Measurements from ENCODE around the gene POLD1. TPM values are rescaled to one million over a fixed set of nuclear protein-coding genes. Genes with fewer than 3 reads are reported as not detected.

POLD1 gene
- polyA plus RNA-seq, 1 of the 3 experiments (the other 2 are of a cell fraction), result 33.6 TPM

DNA sequence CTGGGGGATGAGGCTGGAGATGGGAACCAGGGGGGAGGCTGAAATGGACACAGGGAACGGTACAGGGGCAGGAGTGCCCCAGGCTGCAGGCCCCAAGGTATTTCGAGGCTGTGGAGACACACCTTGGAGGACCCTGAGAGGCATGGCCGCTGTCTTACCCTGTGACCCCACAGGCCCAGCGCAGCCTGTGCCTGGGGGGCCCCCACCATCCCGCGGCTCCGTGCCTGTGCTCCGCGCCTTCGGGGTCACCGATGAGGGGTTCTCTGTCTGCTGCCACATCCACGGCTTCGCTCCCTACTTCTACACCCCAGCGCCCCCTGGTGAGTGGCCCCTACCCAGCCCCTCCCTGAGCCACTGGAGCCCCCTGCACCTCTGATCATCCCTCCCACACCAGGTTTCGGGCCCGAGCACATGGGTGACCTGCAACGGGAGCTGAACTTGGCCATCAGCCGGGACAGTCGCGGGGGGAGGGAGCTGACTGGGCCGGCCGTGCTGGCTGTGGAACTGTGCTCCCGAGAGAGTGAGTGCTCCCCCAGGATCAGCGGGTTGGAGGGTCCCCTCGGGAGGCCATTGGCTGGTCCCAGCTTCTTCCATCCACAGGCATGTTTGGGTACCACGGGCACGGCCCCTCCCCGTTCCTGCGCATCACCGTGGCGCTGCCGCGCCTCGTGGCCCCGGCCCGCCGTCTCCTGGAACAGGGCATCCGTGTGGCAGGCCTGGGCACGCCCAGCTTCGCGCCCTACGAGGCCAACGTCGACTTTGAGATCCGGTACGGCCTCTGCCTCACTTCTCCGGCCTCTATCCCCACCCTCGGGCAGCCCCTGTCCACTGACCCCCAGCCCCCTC, 17.7 kb downstream of the POLD1 start:
- Histone ChIP-seq H3K4me3 (ENCODE audit: low read depth in 2 of 2, low read length in 1 of 2) (no peak overlapping the region), H2AFZ (ENCODE audit: low read depth) (no peak overlapping the region), H3K27me3 (ENCODE audit: insufficient read depth) (no peaks in the 10 kb centered on the region), H3K9ac (no peak overlapping the region), H3K27ac (ENCODE audit: low read depth in 2 of 2, low read length in 1 of 2) (no peak overlapping the region), H3K79me2 (ENCODE audit: insufficient read depth) (peaks cover 14% of the 10 kb centered on the region; the same call in 1 of the 2 replicates), H4K20me1 (ENCODE audit: insufficient read depth) (no peaks in the 10 kb centered on the region), H3K36me3 (replicated peaks in 1 of 2; ENCODE audit: control insufficient read depth in 1 of 2, insufficient read depth in 2 of 2, low read length in 1 of 2) (peaks cover 0 to 13% of the 10 kb centered on the region in 2 experiments), H3F3A (replicated peaks; ENCODE audit: insufficient read depth) (no peaks in the 10 kb centered on the region), H3K4me1 (ENCODE audit: control insufficient read depth in 1 of 2, insufficient read depth in 2 of 2, low read depth in 1 of 2, low read length in 1 of 2) (no peaks in the 10 kb centered on the region), H3K9me2 (no peaks in the 10 kb centered on the region), H3K9me3 (no peaks in the 10 kb centered on the region), H3K4me2 (no peak overlapping the region)
- 94% methylated on average over 27 of the region's 48 CpGs for WGBS (ENCODE audit: low lambda C conversion rate)
- ChIA-PET POLR2A (no interaction called here), CTCF (interaction anchor here (1.1 to 1.4 kb wide), 2 partner anchors 13 to 154 kb away, joined by 3 read pairs; no protein-coding TSS in a partner anchor)
- TF ChIP-seq MEF2A (IDR thresholded peaks at IDR 0.05; ENCODE audit: borderline replicate concordance, low read depth) (no peak), POLR2AphosphoS5 (IDR thresholded peaks at IDR 0.05; ENCODE audit: low read depth, low read length) (no peak), NRF1 (IDR thresholded peaks at IDR 0.05; ENCODE audit: low read depth, low read length) (no peak), MXI1 (IDR thresholded peaks at IDR 0.05; ENCODE audit: low read depth, low read length) (no peak), EZH2phosphoT487 (IDR thresholded peaks at IDR 0.05; ENCODE audit: borderline replicate concordance, low read depth) (no peak), GABPA (IDR thresholded peaks at IDR 0.05; ENCODE audit: low read depth) (no peak), FOXM1 (IDR thresholded peaks at IDR 0.05; ENCODE audit: low read depth) (no peak), TCF12 (IDR thresholded peaks at IDR 0.05) (no peak)
- TF ChIP-seq, protein P1, sequence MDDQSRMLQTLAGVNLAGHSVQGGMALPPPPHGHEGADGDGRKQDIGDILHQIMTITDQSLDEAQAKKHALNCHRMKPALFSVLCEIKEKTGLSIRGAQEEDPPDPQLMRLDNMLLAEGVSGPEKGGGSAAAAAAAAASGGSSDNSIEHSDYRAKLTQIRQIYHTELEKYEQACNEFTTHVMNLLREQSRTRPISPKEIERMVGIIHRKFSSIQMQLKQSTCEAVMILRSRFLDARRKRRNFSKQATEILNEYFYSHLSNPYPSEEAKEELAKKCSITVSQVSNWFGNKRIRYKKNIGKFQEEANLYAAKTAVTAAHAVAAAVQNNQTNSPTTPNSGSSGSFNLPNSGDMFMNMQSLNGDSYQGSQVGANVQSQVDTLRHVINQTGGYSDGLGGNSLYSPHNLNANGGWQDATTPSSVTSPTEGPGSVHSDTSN (IDR thresholded peaks at IDR 0.05), result no peak
- TF ChIP-seq, protein P2, sequence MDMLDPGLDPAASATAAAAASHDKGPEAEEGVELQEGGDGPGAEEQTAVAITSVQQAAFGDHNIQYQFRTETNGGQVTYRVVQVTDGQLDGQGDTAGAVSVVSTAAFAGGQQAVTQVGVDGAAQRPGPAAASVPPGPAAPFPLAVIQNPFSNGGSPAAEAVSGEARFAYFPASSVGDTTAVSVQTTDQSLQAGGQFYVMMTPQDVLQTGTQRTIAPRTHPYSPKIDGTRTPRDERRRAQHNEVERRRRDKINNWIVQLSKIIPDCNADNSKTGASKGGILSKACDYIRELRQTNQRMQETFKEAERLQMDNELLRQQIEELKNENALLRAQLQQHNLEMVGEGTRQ (IDR thresholded peaks at IDR 0.05; ENCODE audit: borderline replicate concordance, low read depth, low read length), result no peak
- TF ChIP-seq, protein P3, sequence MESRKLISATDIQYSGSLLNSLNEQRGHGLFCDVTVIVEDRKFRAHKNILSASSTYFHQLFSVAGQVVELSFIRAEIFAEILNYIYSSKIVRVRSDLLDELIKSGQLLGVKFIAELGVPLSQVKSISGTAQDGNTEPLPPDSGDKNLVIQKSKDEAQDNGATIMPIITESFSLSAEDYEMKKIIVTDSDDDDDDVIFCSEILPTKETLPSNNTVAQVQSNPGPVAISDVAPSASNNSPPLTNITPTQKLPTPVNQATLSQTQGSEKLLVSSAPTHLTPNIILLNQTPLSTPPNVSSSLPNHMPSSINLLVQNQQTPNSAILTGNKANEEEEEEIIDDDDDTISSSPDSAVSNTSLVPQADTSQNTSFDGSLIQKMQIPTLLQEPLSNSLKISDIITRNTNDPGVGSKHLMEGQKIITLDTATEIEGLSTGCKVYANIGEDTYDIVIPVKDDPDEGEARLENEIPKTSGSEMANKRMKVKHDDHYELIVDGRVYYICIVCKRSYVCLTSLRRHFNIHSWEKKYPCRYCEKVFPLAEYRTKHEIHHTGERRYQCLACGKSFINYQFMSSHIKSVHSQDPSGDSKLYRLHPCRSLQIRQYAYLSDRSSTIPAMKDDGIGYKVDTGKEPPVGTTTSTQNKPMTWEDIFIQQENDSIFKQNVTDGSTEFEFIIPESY (IDR thresholded peaks at IDR 0.05; ENCODE audit: borderline replicate concordance, low read depth), result no peak
- TF ChIP-seq, protein P4, sequence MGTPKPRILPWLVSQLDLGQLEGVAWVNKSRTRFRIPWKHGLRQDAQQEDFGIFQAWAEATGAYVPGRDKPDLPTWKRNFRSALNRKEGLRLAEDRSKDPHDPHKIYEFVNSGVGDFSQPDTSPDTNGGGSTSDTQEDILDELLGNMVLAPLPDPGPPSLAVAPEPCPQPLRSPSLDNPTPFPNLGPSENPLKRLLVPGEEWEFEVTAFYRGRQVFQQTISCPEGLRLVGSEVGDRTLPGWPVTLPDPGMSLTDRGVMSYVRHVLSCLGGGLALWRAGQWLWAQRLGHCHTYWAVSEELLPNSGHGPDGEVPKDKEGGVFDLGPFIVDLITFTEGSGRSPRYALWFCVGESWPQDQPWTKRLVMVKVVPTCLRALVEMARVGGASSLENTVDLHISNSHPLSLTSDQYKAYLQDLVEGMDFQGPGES (IDR thresholded peaks at IDR 0.05; ENCODE audit: low read depth, low read length), result no peak
- DNase-seq, result peak; percentile 43

Data from SK-N-SH (cell line).